ENCODE measurements around the gene KCNJ16. TPM values are rescaled to one million over a fixed set of nuclear protein-coding genes. Genes with fewer than 3 reads are reported as not detected.

KCNJ16 gene
- total RNA-seq, 2 donors from 2014 or later = 0.28 TPM; not detected in 1

DNA sequence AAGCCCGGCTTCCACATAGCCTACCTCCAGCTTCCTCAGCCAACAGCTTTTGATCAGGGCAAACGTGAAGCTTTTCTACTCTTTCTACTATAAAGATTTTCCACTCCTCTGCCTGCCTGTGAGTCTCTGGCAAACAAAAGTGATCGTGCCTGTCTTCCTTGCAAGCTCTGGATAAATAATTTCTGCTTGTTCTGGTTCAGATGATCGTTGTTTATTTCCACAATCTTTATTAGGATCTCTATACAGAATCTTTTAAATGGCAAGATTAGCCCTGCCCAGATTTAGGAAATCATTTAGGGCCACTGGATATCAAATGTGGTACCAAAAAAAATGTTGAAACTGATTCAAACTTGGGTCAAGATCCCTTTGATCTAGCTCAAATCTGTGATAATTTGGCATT lies 20.4 kb downstream of the KCNJ16 start:
- no peak for DNase-seq (ENCODE audit: low spot score)
- Histone ChIP-seq H3K27ac (no peak overlapping the region), H3K4me1 (ENCODE audit: control insufficient read depth in 1 of 2, low read depth in 2 of 2) (no peaks in the 10 kb centered on the region), H3K9me3 (no peaks in the 10 kb centered on the region), H3K27me3 (replicated peaks; ENCODE audit: insufficient read depth) (no peaks in the 10 kb centered on the region), H3K4me3 (no peak overlapping the region), H3K36me3 (no peaks in the 10 kb centered on the region)
- ATAC-seq (ENCODE audit: insufficient number of reproducible peaks, low FRiP score, low read depth) = no peak
- TF ChIP-seq, protein P1, sequence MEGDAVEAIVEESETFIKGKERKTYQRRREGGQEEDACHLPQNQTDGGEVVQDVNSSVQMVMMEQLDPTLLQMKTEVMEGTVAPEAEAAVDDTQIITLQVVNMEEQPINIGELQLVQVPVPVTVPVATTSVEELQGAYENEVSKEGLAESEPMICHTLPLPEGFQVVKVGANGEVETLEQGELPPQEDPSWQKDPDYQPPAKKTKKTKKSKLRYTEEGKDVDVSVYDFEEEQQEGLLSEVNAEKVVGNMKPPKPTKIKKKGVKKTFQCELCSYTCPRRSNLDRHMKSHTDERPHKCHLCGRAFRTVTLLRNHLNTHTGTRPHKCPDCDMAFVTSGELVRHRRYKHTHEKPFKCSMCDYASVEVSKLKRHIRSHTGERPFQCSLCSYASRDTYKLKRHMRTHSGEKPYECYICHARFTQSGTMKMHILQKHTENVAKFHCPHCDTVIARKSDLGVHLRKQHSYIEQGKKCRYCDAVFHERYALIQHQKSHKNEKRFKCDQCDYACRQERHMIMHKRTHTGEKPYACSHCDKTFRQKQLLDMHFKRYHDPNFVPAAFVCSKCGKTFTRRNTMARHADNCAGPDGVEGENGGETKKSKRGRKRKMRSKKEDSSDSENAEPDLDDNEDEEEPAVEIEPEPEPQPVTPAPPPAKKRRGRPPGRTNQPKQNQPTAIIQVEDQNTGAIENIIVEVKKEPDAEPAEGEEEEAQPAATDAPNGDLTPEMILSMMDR (IDR thresholded peaks at IDR 0.05) = no peak

DNA sequence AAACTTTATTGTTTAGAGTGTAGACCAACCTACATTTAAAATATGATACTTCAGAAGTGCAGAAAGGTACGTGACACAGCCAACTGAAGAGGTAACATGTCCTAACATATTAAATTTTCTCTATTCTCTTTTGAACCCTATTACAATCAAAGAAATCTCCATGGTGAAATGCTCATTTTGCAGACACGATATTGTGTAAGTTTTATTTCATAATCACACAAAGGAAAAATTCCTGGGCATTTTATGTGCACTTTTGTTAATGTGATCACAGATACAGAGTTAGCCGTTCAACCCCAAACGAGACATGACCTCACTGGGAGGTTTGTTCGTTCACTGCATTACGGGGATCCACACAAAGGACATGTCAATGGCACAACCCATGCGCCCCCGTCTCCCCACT lies 21.8 kb downstream of the KCNJ16 start:
- H3K36me3 ChIP-seq = no peaks in the 10 kb centered on the region

DNA sequence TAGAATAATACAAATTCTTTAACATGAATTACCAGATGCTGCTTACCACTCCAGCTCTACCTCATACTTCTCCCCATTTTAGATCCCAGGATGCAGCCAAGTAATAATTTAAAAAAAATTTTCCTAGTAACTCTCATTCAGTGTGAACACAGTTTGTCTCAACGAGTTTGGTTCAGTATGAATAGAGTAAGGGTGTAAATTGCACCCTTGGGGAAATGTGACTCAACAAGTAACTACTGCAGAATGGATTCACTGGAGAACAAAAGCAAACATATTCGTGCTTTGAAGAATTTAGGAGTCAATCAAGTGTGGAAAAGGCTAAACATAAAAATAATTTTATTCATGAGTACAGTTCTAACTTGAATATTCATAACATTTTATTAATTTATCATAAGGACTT lies 23.0 kb downstream of the KCNJ16 start:
- Histone ChIP-seq H3K36me3 (no peaks in the 10 kb centered on the region), H3K4me1 (ENCODE audit: control insufficient read depth in 1 of 2, low read depth in 2 of 2) (no peaks in the 10 kb centered on the region), H3K27ac (no peak overlapping the region), H3K9me3 (no peaks in the 10 kb centered on the region), H3K4me3 (no peak overlapping the region), H3K27me3 (replicated peaks; ENCODE audit: insufficient read depth) (no peaks in the 10 kb centered on the region)
- ATAC-seq (ENCODE audit: insufficient number of reproducible peaks, low FRiP score, low read depth) (no peak), DNase-seq (ENCODE audit: low spot score) (no peak)
- TF ChIP-seq, protein P1 (IDR thresholded peaks at IDR 0.05) = no peak

More for the DNA sequence above, 21.8 kb downstream of the KCNJ16 start:
- Histone ChIP-seq H3K9me3 (no peaks in the 10 kb centered on the region), H3K4me3 (no peak overlapping the region), H3K27me3 (replicated peaks; ENCODE audit: insufficient read depth) (no peaks in the 10 kb centered on the region), H3K4me1 (ENCODE audit: control insufficient read depth in 1 of 2, low read depth in 2 of 2) (no peaks in the 10 kb centered on the region), H3K27ac (no peak overlapping the region)
- no peak for DNase-seq (ENCODE audit: low spot score)
- no peak for ATAC-seq (ENCODE audit: insufficient number of reproducible peaks, low FRiP score, low read depth)
- TF ChIP-seq, protein P1 (IDR thresholded peaks at IDR 0.05) = no peak

DNA sequence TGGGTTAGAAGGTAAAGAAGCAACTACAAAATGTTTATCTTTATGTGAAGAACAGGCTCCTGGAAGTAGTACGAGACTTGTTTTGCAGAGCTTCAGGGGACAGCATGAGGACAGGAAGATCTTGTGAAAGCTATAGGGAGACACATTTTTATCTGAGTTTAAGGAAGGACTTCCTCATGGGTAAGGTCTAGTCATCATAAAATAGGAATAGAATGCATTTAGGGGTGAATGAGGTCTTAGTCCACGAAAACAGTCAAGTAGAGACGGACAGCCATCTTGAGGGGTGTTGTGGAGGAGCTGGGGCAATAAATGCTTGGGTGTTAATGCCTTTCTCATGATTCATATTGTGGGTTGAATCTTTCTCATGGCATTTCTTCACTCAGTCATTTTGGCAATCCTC lies 24.3 kb downstream of the KCNJ16 start:
- Histone ChIP-seq H3K36me3 (no peaks in the 10 kb centered on the region), H3K27me3 (replicated peaks; ENCODE audit: insufficient read depth) (no peaks in the 10 kb centered on the region), H3K4me1 (ENCODE audit: control insufficient read depth in 1 of 2, low read depth in 2 of 2) (no peaks in the 10 kb centered on the region), H3K27ac (no peak overlapping the region), H3K4me3 (no peak overlapping the region), H3K9me3 (no peaks in the 10 kb centered on the region)
- TF ChIP-seq, protein P1 (IDR thresholded peaks at IDR 0.05) = no peak
- no peak for DNase-seq (ENCODE audit: low spot score)
- no peak for ATAC-seq (ENCODE audit: insufficient number of reproducible peaks, low FRiP score, low read depth)

DNA sequence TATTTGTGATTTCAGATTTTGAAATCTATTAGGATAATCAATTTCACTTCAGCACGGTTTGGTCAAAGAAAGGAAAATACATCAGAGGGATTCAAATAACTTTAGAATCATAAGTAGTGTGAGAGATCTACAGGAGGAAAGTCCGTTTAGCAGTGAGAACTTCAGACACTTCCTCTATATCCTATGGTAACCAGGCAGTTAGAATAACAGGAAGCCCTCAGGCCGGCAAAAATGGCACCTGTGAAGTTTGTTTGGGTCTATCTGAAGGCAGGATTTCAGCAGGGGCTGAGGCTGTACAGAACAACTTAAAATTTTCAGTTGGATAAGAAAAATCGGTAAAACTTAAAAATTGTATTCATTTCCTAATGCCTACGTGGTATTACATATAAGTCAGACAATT lies 24.9 kb downstream of the KCNJ16 start:
- no peak for ATAC-seq (ENCODE audit: insufficient number of reproducible peaks, low FRiP score, low read depth)
- Histone ChIP-seq H3K9me3 (no peaks in the 10 kb centered on the region), H3K27ac (no peak overlapping the region), H3K4me1 (ENCODE audit: control insufficient read depth in 1 of 2, low read depth in 2 of 2) (no peaks in the 10 kb centered on the region), H3K4me3 (no peak overlapping the region), H3K36me3 (no peaks in the 10 kb centered on the region), H3K27me3 (replicated peaks; ENCODE audit: insufficient read depth) (no peaks in the 10 kb centered on the region)
- TF ChIP-seq, protein P1 (IDR thresholded peaks at IDR 0.05) = no peak
- DNase-seq (ENCODE audit: low spot score) = no peak
